Prostate gland (tissue), 2 donors: Measurements from ENCODE around the gene ABCC4. TPM values are rescaled to one million over a fixed set of nuclear protein-coding genes. Genes with fewer than 3 reads are reported as not detected.
"Not testable (repeated sequence)": the region's sequence is repeated elsewhere in the genome, so short reads cannot be mapped to it uniquely, and the experiment has no call there.

Source experiments
- DNase-seq: peaks from one replicate; pipeline ENCODE4 v3.0.0-alpha.2; 2019; ENCODE audit warnings: low spot score
- H3K27ac ChIP-seq, 2 donors: fragments of 200-600 bp; sonication (generic); 2 replicates each; pipeline ENCODE4 v1.5.1; 2017 to 2019
- H3K27me3 ChIP-seq: fragments of 200-600 bp; sonication (generic); replicated peaks from 2 replicates; pipeline ENCODE4 v1.5.1; 2019; ENCODE audit not compliant: insufficient read depth
- H3K36me3 ChIP-seq, 2 donors: fragments of 200-600 bp; sonication (generic); 1 replicate in 1 of 2; 2 replicates in 1 of 2; pipeline versions ENCODE4 v1.5.1 to v1.8.1; 2017 to 2019
- H3K4me1 ChIP-seq: fragments of 200-600 bp; sonication (generic); replicated peaks from 2 replicates; pipeline ENCODE4 v1.5.1; 2019
- H3K4me3 ChIP-seq, 2 donors: fragments of 200-600 bp; sonication (generic); 2 replicates each; pipeline ENCODE4 v1.5.1; 2017 to 2019
- H3K9me3 ChIP-seq: fragments of 200-600 bp; sonication (generic); 2 replicates; pipeline ENCODE4 v1.5.1; 2017
- CTCF ChIP-seq, 4 experiments: fragments of 200-600 bp in 2 of 4; fragments of 450-650 bp in 2 of 4; sonication (generic) in 2 of 4; IDR thresholded peaks; 1 replicate in 3 of 4; 2 replicates in 1 of 4; pipeline ENCODE4 v1.5.1; 2016 to 2019; ENCODE audit warnings: antibody characterized with exemption in 4 of 4, mild to moderate bottlenecking in 2 of 4, moderate library complexity in 2 of 4
- POLR2A ChIP-seq: fragments of 450-650 bp; IDR thresholded peaks from one replicate; pipeline ENCODE4 v1.6.1; 2016; ENCODE audit warnings: antibody characterized with exemption, mild to moderate bottlenecking
- POLR2AphosphoS5 ChIP-seq: sonication (generic); formaldehyde crosslinking; IDR thresholded peaks from one replicate; pipeline ENCODE4 v1.6.1; 2017; ENCODE audit warnings: antibody characterized with exemption
- WGBS: methylation state at CpG from one replicate; pipeline ENCODE4 v1.1.5; 2018; 5-methylcytosine and 5-hydroxymethylcytosine counted together
- intact Hi-C: fragments of 100-400 bp; cut with DNase I; formaldehyde crosslinking; loops from one replicate; pipeline ENCODE4 v1.14.2; 2022
- total RNA-seq, 2 donors: library from RNA; depleted of rRNA; stranded (reverse); fragments of >200 nt; gene quantifications; one replicate each; pipeline ENCODE4 v1.1.0, GENCODE V29; 2016

ABCC4 gene
- total RNA-seq, 2 donors from 2014 or later: 33.3 to 48.4 TPM

DNA sequence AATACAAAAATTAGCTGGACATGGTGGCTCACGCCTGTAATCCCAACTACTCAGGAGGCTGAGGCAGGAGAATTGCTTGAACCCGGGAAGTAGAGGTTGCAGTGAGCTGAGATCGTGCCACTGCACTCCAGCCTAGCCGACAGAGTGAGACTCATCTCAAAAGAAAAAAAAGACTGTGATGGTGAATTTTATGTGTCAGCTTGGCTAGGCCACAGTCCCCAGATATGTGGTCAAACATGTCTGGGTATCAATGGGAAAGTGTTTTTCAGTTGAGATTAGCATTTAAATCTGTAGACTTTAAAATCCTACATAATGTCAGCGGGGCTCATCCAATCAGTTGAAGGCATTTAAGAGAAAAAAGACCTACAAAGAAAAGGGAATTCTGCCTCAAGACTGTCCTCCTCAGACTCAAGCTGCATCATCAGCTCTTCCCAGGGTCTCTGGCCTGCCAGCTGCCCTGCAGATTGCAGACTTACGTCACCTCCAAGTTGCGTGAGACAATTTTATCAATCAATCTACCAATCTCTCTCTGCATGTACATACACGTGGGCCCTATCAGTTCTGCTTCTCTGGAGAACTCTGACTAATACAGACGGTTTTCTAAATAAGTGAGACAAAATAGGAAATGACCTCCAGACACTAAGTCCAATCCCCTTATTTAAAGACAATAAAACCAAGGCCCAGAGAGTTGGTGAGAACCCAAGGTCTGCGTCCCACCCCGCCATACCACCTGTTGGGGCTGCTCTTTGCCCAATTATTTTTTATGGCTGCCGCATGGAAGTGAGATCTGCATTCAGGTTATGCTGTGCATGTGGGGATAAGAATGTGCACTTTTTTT is 99.2 kb downstream of the ABCC4 start:
- no peak for DNase-seq
- intact Hi-C loops: no loop called here
- H3K27me3 ChIP-seq: no peaks in the 10 kb centered on the region
- H3K4me3 ChIP-seq: no peak overlapping the region
- no peaks in the 10 kb centered on the region for H3K36me3 ChIP-seq
- TF ChIP-seq CTCF (IDR thresholded peaks at IDR 0.05): no peak
- no peak for TF ChIP-seq POLR2A
- TF ChIP-seq POLR2AphosphoS5: no peak
- H3K27ac ChIP-seq: no peak overlapping the region
- 78% methylated on average over 12 of the region's 12 CpGs for WGBS
- peaks cover 4% of the 10 kb centered on the region for H3K4me1 ChIP-seq
- no peaks in the 10 kb centered on the region for H3K9me3 ChIP-seq

- H3K4me3 ChIP-seq, H3K9me3 ChIP-seq, intact Hi-C loops, H3K4me1 ChIP-seq, DNase-seq, H3K27me3 ChIP-seq, H3K36me3 ChIP-seq, H3K27ac ChIP-seq: not testable (repeated sequence)
- 98% methylated on average over 13 of the region's 13 CpGs for WGBS
Measured at GRCh38 chr13:95200386-95200957, 100.8 kb downstream of the ABCC4 start.

GRCh38 chr13:95199896-95200295 is 101.4 kb downstream of the ABCC4 start:
- H3K9me3 ChIP-seq: no peaks in the 10 kb centered on the region
- peaks cover 7% of the 10 kb centered on the region for H3K4me1 ChIP-seq
- TF ChIP-seq POLR2AphosphoS5 (no peak), CTCF (IDR thresholded peaks at IDR 0.05) (no peak), POLR2A (no peak)
- no peak overlapping the region for H3K27ac ChIP-seq
- 98% methylated on average over 4 of the region's 4 CpGs for WGBS
- no peaks in the 10 kb centered on the region for H3K27me3 ChIP-seq
- no peaks in the 10 kb centered on the region for H3K36me3 ChIP-seq
- intact Hi-C loops: no loop called here
- no peak for DNase-seq
- H3K4me3 ChIP-seq: no peak overlapping the region

DNA sequence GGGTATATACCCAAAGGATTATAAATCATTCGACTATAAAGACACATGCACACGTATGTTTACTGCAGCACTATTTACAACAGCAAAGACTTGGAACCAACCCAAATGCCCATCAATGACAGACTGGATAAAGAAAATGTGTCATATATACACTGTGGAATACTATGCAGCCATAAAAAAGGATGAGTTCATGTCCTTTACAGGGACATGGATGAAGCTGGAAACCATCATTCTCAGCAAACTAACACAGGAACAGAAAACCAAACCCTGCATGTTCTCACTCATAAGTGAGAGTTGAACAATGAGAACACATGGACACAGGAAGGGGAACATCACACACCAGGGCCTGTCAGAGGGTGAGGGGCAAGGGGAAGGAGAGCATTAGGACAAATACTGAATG is 102.6 kb downstream of the ABCC4 start:
- DNase-seq, intact Hi-C loops, H3K27me3 ChIP-seq, H3K36me3 ChIP-seq, H3K4me3 ChIP-seq, H3K4me1 ChIP-seq, H3K9me3 ChIP-seq: not testable (repeated sequence)
- peak overlapping the region in 1 of 2 donors; percentile 27 for H3K27ac ChIP-seq
- WGBS: 47% methylated on average over 2 of the region's 2 CpGs

DNA sequence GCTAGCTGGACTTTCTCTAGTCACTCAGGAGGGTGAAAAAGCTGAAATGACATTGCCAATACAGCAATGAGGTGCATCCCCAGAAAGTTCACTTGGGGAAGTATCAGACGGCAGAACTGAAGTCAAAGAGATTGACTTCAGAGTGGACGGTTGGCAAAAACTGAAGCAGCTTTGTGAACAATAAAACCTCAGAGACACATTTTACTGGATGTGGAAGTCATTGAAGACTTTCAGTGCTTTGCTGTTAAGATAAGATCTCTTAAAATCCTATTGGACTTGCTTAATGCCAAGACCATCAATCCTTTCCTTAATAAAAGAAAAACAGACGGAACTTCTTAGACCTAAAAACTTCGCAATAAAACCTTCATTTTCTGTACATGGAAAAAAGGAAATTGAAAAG is 103.7 kb downstream of the ABCC4 start:
- Histone ChIP-seq H3K4me3 (no peak overlapping the region), H3K27ac (peak overlapping the region; percentile 23 to 60), H3K4me1 (peaks cover 7% of the 10 kb centered on the region), H3K36me3 (no peaks in the 10 kb centered on the region), H3K9me3 (no peaks in the 10 kb centered on the region), H3K27me3 (no peaks in the 10 kb centered on the region)
- intact Hi-C loops: no loop called here
- DNase-seq: no peak
- 7% methylated on average over 4 of the region's 4 CpGs for WGBS
- peak; percentile 75 for TF ChIP-seq POLR2AphosphoS5
- no peak for TF ChIP-seq POLR2A

DNA sequence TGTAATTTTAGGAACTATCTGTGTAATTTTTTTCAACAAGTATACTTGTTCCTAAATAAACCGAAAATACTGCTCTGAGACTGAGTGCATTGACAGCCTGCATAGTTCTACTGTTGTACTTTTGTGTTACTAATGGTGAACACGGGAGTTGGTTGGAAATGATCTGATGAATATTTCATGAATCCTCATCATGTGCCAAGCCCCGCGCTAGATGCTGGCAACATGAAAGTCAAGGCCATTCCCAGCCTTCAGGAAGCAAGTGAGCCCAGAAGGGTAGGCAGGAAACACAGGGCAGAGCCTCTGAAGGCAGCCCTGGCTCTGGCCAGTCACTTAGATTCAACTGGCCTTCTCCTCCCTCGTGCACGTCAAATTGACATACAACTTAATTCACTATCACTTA is 106.1 kb downstream of the ABCC4 start:
- intact Hi-C loops: no loop called here
- peaks cover 7% of the 10 kb centered on the region for H3K4me1 ChIP-seq
- WGBS: 85% methylated on average over 6 of the region's 6 CpGs

More for the DNA sequence above, 106.1 kb downstream of the ABCC4 start:
- Histone ChIP-seq H3K4me3 (no peak overlapping the region), H3K9me3 (no peaks in the 10 kb centered on the region), H3K27me3 (no peaks in the 10 kb centered on the region), H3K36me3 (no peaks in the 10 kb centered on the region), H3K27ac (peak overlapping the region in 1 of 2 donors; percentile 48)
- TF ChIP-seq POLR2AphosphoS5: no peak
- no peak for TF ChIP-seq CTCF (IDR thresholded peaks at IDR 0.05)
- TF ChIP-seq POLR2A: no peak
- DNase-seq: no peak
